Measurements from ENCODE around the gene RNU5B-1.
"Not testable (repeated sequence)": the region's sequence is repeated elsewhere in the genome, so short reads cannot be mapped to it uniquely, and the experiment has no call there.

The RNU5B-1 gene

DNA sequence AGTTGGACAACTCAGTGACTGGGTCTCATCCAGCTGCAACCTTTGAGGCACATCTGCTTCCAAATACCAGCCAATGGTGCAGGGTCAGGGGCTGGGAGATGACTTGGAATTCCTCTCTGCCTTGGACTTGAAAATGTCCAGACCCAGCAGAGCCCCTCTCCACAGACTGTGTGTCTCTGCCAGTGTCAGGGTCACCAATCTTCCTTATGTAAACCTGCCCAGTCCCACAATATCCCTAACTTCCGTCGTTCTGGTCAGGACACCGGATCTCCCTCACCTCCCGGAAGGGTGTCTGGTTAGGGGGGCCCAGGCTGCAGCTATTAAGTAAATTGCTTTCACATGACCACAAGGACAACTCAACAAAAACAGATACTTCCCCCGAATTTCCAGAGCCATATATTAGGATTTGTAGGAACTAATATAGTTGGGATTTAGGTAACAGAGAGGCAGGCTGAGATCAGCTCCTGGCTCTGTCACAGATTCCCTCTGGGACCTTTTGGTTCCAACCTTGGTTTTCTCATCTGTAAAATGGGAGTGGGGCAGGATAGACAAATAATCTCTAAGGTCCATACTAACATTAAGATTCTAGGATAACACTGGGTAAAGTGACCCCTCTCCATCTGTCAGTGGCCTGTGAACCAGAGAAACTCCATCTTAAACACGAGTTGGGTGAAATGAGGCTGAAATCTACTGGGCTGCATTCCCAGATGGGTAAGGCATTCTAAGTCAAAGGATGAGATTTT is 42.5 kb downstream of the RNU5B-1 start:
- H3K9me3 ChIP-seq (ENCODE audit: insufficient read depth, low read length): peaks cover 6% of the 10 kb centered on the region
- no peak overlapping the region for H3K9ac ChIP-seq (ENCODE audit: insufficient read length, low read depth)
- H3K27me3 ChIP-seq (ENCODE audit: insufficient read depth, insufficient read length): no peaks in the 10 kb centered on the region
- H3K4me3 ChIP-seq (ENCODE audit: insufficient read length, low read depth): no peak overlapping the region
- DNase-seq (ENCODE audit: low read depth, low spot score): no peak
- H3K36me3 ChIP-seq (ENCODE audit: insufficient read depth, insufficient read length, low read length): peaks cover 11% of the 10 kb centered on the region
- TF ChIP-seq SUZ12 (IDR thresholded peaks at IDR 0.05; ENCODE audit: extremely low read depth, insufficient read depth, insufficient read length) (no peak), YY1 (IDR thresholded peaks at IDR 0.05; ENCODE audit: insufficient read depth, insufficient read length) (no peak), ZNF274 (IDR thresholded peaks at IDR 0.05; ENCODE audit: low read depth, low read length) (no peak)
- peaks cover 6% of the 10 kb centered on the region for H3K4me1 ChIP-seq (ENCODE audit: insufficient read depth, insufficient read length)

GRCh38 chr15:65347756-65348155 is 43.3 kb downstream of the RNU5B-1 start:
- not testable (repeated sequence) for H3K27me3 ChIP-seq (ENCODE audit: insufficient read depth, insufficient read length); H3K4me3 ChIP-seq (ENCODE audit: insufficient read length, low read depth); H3K4me1 ChIP-seq (ENCODE audit: insufficient read depth, insufficient read length); H3K9ac ChIP-seq (ENCODE audit: insufficient read length, low read depth); DNase-seq (ENCODE audit: low read depth, low spot score)
- peaks cover 13% of the 10 kb centered on the region for H3K9me3 ChIP-seq (ENCODE audit: insufficient read depth, low read length)
- peaks cover 11% of the 10 kb centered on the region for H3K36me3 ChIP-seq (ENCODE audit: insufficient read depth, insufficient read length, low read length)

- H3K27me3 ChIP-seq (ENCODE audit: insufficient read depth, insufficient read length): peaks cover 2% of the 10 kb centered on the region
- no peak overlapping the region for H3K9ac ChIP-seq (ENCODE audit: insufficient read length, low read depth)
- DNase-seq (ENCODE audit: low read depth, low spot score): no peak
- H3K4me3 ChIP-seq (ENCODE audit: insufficient read length, low read depth): no peak overlapping the region
- H3K36me3 ChIP-seq (ENCODE audit: insufficient read depth, insufficient read length, low read length): peaks cover 9% of the 10 kb centered on the region
- H3K4me1 ChIP-seq (ENCODE audit: insufficient read depth, insufficient read length): peaks cover 8% of the 10 kb centered on the region
- TF ChIP-seq SUZ12 (IDR thresholded peaks at IDR 0.05; ENCODE audit: extremely low read depth, insufficient read depth, insufficient read length) (no peak), ZNF274 (IDR thresholded peaks at IDR 0.05; ENCODE audit: low read depth, low read length) (no peak), YY1 (IDR thresholded peaks at IDR 0.05; ENCODE audit: insufficient read depth, insufficient read length) (no peak)
- peaks cover 21% of the 10 kb centered on the region for H3K9me3 ChIP-seq (ENCODE audit: insufficient read depth, low read length)
Observed at GRCh38 chr15:65349338-65349737, 44.9 kb downstream of the RNU5B-1 start.

GRCh38 chr15:65351972-65352371 is 47.5 kb downstream of the RNU5B-1 start:
- H3K9ac ChIP-seq (ENCODE audit: insufficient read length, low read depth); DNase-seq (ENCODE audit: low read depth, low spot score); H3K36me3 ChIP-seq (ENCODE audit: insufficient read depth, insufficient read length, low read length); H3K4me3 ChIP-seq (ENCODE audit: insufficient read length, low read depth): not testable (repeated sequence)
- Histone ChIP-seq H3K4me1 (ENCODE audit: insufficient read depth, insufficient read length) (peaks cover 10% of the 10 kb centered on the region), H3K9me3 (ENCODE audit: insufficient read depth, low read length) (peaks cover 21% of the 10 kb centered on the region), H3K27me3 (ENCODE audit: insufficient read depth, insufficient read length) (peaks cover 11% of the 10 kb centered on the region)
